ENCODE measurements around the gene MYBBP1A.

The MYBBP1A gene

DNA sequence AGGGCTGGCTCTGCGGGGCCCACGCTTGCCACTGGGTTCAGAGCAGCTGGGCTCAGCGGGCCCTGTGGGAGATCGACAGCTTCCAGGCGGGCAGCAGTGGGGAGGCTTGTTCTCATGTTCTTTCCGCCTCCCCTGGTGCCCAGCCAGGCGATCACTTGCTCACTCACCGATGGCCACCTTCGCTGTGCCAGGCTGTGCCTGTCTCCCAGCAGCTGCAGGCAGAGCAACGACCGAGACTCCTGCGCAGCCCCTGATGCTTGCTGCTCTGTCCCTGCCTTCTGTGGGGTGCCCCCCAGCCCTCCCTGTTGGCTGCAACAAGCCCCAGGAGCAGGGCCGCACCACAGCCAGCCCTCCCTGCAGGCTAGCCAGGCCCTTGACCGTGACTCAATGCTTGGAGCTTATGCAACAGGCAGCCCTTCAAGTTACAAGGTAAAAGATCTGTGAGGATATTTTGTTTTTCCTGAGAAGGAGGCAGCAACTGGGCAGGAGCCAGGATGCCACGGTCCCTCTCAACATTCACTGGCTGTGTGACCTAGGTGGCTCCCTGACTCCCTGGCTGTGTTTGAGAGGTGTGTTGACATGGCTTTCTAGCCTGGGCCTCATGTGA lies 66.1 kb downstream of the MYBBP1A start:
- POLR2A ChIA-PET: no interaction called here
- CTCF ChIA-PET: no interaction called here
- no peak for DNase-seq (ENCODE audit: low read depth, low spot score)
- TF ChIP-seq CTCF (IDR thresholded peaks at IDR 0.05; ENCODE audit: insufficient read depth, low read length, missing control alignments): no peak
- no peak overlapping the region for H3K4me3 ChIP-seq (ENCODE audit: low read depth, low read length)

Data from AG04449 (cell line).